DOHH2 (cell line): ENCODE measurements around the gene STX1B.

Source experiments
- H3F3A ChIP-seq: fragments of 200-600 bp; sonication (generic), shearing (Covaris generic); 2 replicates; pipeline ENCODE4 v1.6.0; 2016; ENCODE audit warnings: antibody characterized with exemption, mild to moderate bottlenecking; ENCODE audit not compliant: control insufficient read depth, insufficient read depth
- H3K27ac ChIP-seq: fragments of 200-600 bp; sonication (generic); 2 replicates; pipeline ENCODE4 v1.5.1; 2014; ENCODE audit warnings: low read depth, mild to moderate bottlenecking, low read length, moderate library complexity
- H3K27me3 ChIP-seq: fragments of 200-600 bp; sonication (generic); 2 replicates; pipeline ENCODE4 v1.6.1; 2014; ENCODE audit warnings: mild to moderate bottlenecking, low read length, mixed read lengths; ENCODE audit not compliant: control insufficient read depth
- H3K36me3 ChIP-seq: fragments of 200-600 bp; sonication (generic); 2 replicates; pipeline ENCODE4 v1.6.1; 2014; ENCODE audit warnings: mild to moderate bottlenecking, low read length, moderate library complexity, mixed read lengths; ENCODE audit not compliant: control insufficient read depth
- H3K4me1 ChIP-seq: fragments of 200-600 bp; sonication (generic); 2 replicates; pipeline ENCODE4 v1.6.1; 2014; ENCODE audit warnings: mild to moderate bottlenecking, low read length, mixed read lengths; ENCODE audit not compliant: control insufficient read depth
- H3K4me2 ChIP-seq: fragments of 200-600 bp; sonication (generic); 2 replicates; pipeline ENCODE4 v1.6.0; 2014; ENCODE audit warnings: mild to moderate bottlenecking, low read length, moderate library complexity
- H3K4me3 ChIP-seq: fragments of 200-600 bp; sonication (generic); 2 replicates; pipeline ENCODE4 v1.5.1; 2014; ENCODE audit warnings: mild to moderate bottlenecking, low read length, mixed read lengths
- H3K79me2 ChIP-seq: fragments of 200-600 bp; sonication (generic); 2 replicates; pipeline ENCODE4 v1.6.1; 2014; ENCODE audit warnings: mild to moderate bottlenecking, low read length, mixed read lengths; ENCODE audit not compliant: control insufficient read depth
- H3K9me2 ChIP-seq: fragments of 200-600 bp; sonication (generic); replicated peaks from 2 replicates; pipeline ENCODE4 v1.6.1; 2014; ENCODE audit warnings: mild to moderate bottlenecking, low read length, mixed read lengths; ENCODE audit not compliant: control insufficient read depth
- H3K9me3 ChIP-seq: fragments of 200-600 bp; sonication (generic); 2 replicates; pipeline ENCODE4 v1.6.1; 2014; ENCODE audit warnings: antibody characterized with exemption, low read length, mixed read lengths; ENCODE audit not compliant: control insufficient read depth, insufficient read depth
- H4K20me1 ChIP-seq: fragments of 200-600 bp; sonication (generic); 2 replicates; pipeline ENCODE4 v1.6.0; 2014; ENCODE audit warnings: low read depth, mild to moderate bottlenecking, antibody characterized with exemption, low read length, moderate library complexity; ENCODE audit not compliant: control insufficient read depth, insufficient read depth
- CTCF ChIP-seq: fragments of 200-600 bp; sonication (generic); IDR thresholded peaks from one replicate; pipeline ENCODE4 v1.5.1; 2014; ENCODE audit warnings: antibody characterized with exemption, mild to moderate bottlenecking, low read depth, low read length; ENCODE audit not compliant: poor library complexity, severe bottlenecking
- EZH2phosphoT487 ChIP-seq: fragments of 200-600 bp; sonication (generic); IDR thresholded peaks from 2 replicates; pipeline ENCODE4 v1.6.1; 2017; ENCODE audit warnings: borderline replicate concordance, mild to moderate bottlenecking, antibody characterized with exemption, low read length, moderate library complexity, mixed read lengths

The STX1B gene

GRCh38 chr16:30997725-30998711 lies 12.4 kb downstream of the STX1B start:
- H3K27ac ChIP-seq: no peak overlapping the region
- no peaks in the 10 kb centered on the region for H3F3A ChIP-seq
- H3K79me2 ChIP-seq: no peaks in the 10 kb centered on the region
- H3K4me2 ChIP-seq: no peak overlapping the region
- H3K9me3 ChIP-seq: no peaks in the 10 kb centered on the region
- H3K4me1 ChIP-seq: peaks cover 7% of the 10 kb centered on the region
- H3K36me3 ChIP-seq: no peaks in the 10 kb centered on the region
- H3K9me2 ChIP-seq: no peaks in the 10 kb centered on the region
- H3K4me3 ChIP-seq: no peak overlapping the region
- TF ChIP-seq EZH2phosphoT487: no peak
- no peak for TF ChIP-seq CTCF
- H4K20me1 ChIP-seq: no peaks in the 10 kb centered on the region
- H3K27me3 ChIP-seq: peaks cover 9% of the 10 kb centered on the region

- peaks cover 7% of the 10 kb centered on the region for H3K4me1 ChIP-seq
These were observed 13.3 kb downstream of the STX1B start for GRCh38 chr16:30996985-30997724.

GRCh38 chr16:30996324-30996984 lies 14.0 kb downstream of the STX1B start:
- Histone ChIP-seq H3K27me3 (peaks cover 9% of the 10 kb centered on the region), H3K9me2 (no peaks in the 10 kb centered on the region), H4K20me1 (no peaks in the 10 kb centered on the region), H3K9me3 (no peaks in the 10 kb centered on the region), H3K4me1 (peaks cover 7% of the 10 kb centered on the region), H3K27ac (no peak overlapping the region), H3K36me3 (no peaks in the 10 kb centered on the region), H3K4me3 (peak overlapping the region; percentile 72), H3K79me2 (no peaks in the 10 kb centered on the region), H3K4me2 (peak overlapping the region; percentile 91), H3F3A (no peaks in the 10 kb centered on the region)
- TF ChIP-seq EZH2phosphoT487 (no peak), CTCF (no peak)

More at GRCh38 chr16:30996985-30997724, 13.3 kb downstream of the STX1B start:
- H3F3A ChIP-seq: no peaks in the 10 kb centered on the region
- H3K4me2 ChIP-seq: peak overlapping the region; percentile 91
- no peaks in the 10 kb centered on the region for H3K9me3 ChIP-seq
- H3K36me3 ChIP-seq: no peaks in the 10 kb centered on the region
- no peaks in the 10 kb centered on the region for H3K79me2 ChIP-seq
- H3K27me3 ChIP-seq: peaks cover 9% of the 10 kb centered on the region
- H3K9me2 ChIP-seq: no peaks in the 10 kb centered on the region
- H4K20me1 ChIP-seq: no peaks in the 10 kb centered on the region
- peak overlapping the region; percentile 72 for H3K4me3 ChIP-seq
- TF ChIP-seq EZH2phosphoT487: no peak
- no peak for TF ChIP-seq CTCF
- no peak overlapping the region for H3K27ac ChIP-seq
